ENCODE measurements around the gene EPG5.
"Not testable (repeated sequence)": the region's sequence is repeated elsewhere in the genome, so short reads cannot be mapped to it uniquely, and the experiment has no call there.

DNA sequence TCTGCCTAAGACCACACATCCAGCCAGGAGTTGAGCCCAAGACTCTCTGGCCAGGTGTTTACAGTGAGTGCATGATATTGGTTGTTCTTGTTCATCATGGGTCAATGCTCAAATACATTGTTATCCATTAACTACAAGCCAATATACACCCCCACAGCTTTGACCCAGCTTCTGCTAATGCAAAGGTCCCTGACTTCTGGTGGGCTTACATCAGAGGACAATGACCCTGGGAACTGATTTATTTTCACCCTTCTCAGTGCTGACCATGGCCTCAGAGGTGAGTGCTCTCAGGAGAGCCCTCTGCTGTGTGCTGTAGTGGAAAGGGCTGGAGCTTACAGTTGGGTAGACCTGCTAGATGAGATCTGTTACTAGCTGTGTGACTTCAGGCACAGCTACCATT, 152.4 kb downstream of the EPG5 start:
- TF ChIP-seq, protein P1, sequence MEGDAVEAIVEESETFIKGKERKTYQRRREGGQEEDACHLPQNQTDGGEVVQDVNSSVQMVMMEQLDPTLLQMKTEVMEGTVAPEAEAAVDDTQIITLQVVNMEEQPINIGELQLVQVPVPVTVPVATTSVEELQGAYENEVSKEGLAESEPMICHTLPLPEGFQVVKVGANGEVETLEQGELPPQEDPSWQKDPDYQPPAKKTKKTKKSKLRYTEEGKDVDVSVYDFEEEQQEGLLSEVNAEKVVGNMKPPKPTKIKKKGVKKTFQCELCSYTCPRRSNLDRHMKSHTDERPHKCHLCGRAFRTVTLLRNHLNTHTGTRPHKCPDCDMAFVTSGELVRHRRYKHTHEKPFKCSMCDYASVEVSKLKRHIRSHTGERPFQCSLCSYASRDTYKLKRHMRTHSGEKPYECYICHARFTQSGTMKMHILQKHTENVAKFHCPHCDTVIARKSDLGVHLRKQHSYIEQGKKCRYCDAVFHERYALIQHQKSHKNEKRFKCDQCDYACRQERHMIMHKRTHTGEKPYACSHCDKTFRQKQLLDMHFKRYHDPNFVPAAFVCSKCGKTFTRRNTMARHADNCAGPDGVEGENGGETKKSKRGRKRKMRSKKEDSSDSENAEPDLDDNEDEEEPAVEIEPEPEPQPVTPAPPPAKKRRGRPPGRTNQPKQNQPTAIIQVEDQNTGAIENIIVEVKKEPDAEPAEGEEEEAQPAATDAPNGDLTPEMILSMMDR (IDR thresholded peaks at IDR 0.05; ENCODE audit: insufficient read depth, low read length), result not testable (repeated sequence)
- not testable (repeated sequence) for TF ChIP-seq SPI1 (IDR thresholded peaks at IDR 0.05; ENCODE audit: borderline replicate concordance, low read depth)
